Uterus (tissue), 4 donors: Measurements from ENCODE around the gene IGF2BP2. TPM values are rescaled to one million over a fixed set of nuclear protein-coding genes. Genes with fewer than 3 reads are reported as not detected.

Source experiments
- DNase-seq, 2 donors: peaks; one replicate each; pipeline ENCODE4 v3.0.0-alpha.2; 2019 to 2020
- H3K27ac ChIP-seq, 2 donors: fragments of 200-600 bp; sonication (generic); 1 replicate in 1 of 2; 2 replicates in 1 of 2; pipeline ENCODE4 v1.5.1; 2016 to 2018
- H3K27me3 ChIP-seq, 2 donors: fragments of 200-600 bp; sonication (generic); one replicate each; pipeline ENCODE4 v1.5.1; 2018 to 2019; ENCODE audit warnings: control low read depth in 1 of 2
- H3K36me3 ChIP-seq, 2 donors: fragments of 200-600 bp; sonication (generic); one replicate each; pipeline ENCODE4 v1.5.1; 2019; ENCODE audit warnings: control low read depth in 1 of 2
- H3K4me1 ChIP-seq, 2 donors: fragments of 200-600 bp; sonication (generic); one replicate each; pipeline ENCODE4 v1.5.1; 2018 to 2019; ENCODE audit warnings: control low read depth in 1 of 2
- H3K4me3 ChIP-seq, 2 donors: fragments of 200-600 bp; sonication (generic); 1 replicate in 1 of 2; 2 replicates in 1 of 2; pipeline ENCODE4 v1.5.1; 2018 to 2019; ENCODE audit warnings: mild to moderate bottlenecking in 1 of 2
- H3K9me3 ChIP-seq, 2 donors: fragments of 200-600 bp; sonication (generic); one replicate each; pipeline ENCODE4 v1.5.1; 2019; ENCODE audit warnings: control low read depth in 1 of 2
- POLR2A ChIP-seq, 2 donors: fragments of 450-650 bp; IDR thresholded peaks; one replicate each; pipeline ENCODE4 v1.6.1; 2016; ENCODE audit warnings: antibody characterized with exemption in 2 of 2, mild to moderate bottlenecking in 1 of 2, moderate library complexity in 1 of 2
- intact Hi-C: fragments of 100-400 bp; cut with DNase I; formaldehyde crosslinking; loops from one replicate; pipeline ENCODE4 v1.15.1; 2023; ENCODE audit warnings: low total_unique reads
- total RNA-seq, 4 donors: library from RNA; depleted of rRNA in 3 of 4; stranded (reverse); fragments of >200 nt in 3 of 4; gene quantifications; one replicate each; pipeline versions ENCODE4 v1.1.0 to v1.2.4, GENCODE V29; 2014 to 2023
- TF ChIP-seq, protein P1 (sequence below), 4 experiments: fragments of 200-600 bp in 2 of 4; fragments of 450-650 bp in 2 of 4; sonication (generic) in 2 of 4; IDR thresholded peaks; one replicate each; pipeline ENCODE4 v1.5.1; 2016 to 2019; ENCODE audit warnings: antibody characterized with exemption in 4 of 4, mild to moderate bottlenecking in 2 of 4, moderate library complexity in 1 of 4
- donor health status: DM: yes; HTN: yes; CAD: no.

Gene IGF2BP2
- total RNA-seq, 4 donors from 2014 or later = 2.9 to 65.6 (median 13.1) TPM

DNA sequence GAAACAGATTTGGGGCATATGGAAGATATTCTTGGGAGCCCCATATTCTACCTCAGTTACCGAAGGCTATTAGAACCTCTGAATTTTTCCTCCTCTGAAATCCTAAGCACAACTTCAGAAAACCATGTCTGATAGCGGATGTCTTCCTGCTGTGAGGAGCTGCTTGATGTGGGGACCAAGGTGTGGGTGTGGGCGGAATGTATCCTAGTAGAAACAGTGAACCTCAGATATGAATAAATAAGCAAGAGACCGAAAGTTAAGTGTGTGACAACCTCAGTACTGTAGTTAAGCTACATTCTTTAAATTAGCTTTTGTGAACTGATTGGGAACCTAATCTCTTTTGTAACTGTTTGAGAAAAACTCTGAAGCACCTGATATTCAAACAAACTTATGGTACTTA lies 191.8 kb downstream of the IGF2BP2 start:
- no peaks in the 10 kb centered on the region for H3K27me3 ChIP-seq
- no peaks in the 10 kb centered on the region for H3K9me3 ChIP-seq
- H3K4me1 ChIP-seq = no peaks in the 10 kb centered on the region
- intact Hi-C loops = no loop called here
- TF ChIP-seq, protein P1, sequence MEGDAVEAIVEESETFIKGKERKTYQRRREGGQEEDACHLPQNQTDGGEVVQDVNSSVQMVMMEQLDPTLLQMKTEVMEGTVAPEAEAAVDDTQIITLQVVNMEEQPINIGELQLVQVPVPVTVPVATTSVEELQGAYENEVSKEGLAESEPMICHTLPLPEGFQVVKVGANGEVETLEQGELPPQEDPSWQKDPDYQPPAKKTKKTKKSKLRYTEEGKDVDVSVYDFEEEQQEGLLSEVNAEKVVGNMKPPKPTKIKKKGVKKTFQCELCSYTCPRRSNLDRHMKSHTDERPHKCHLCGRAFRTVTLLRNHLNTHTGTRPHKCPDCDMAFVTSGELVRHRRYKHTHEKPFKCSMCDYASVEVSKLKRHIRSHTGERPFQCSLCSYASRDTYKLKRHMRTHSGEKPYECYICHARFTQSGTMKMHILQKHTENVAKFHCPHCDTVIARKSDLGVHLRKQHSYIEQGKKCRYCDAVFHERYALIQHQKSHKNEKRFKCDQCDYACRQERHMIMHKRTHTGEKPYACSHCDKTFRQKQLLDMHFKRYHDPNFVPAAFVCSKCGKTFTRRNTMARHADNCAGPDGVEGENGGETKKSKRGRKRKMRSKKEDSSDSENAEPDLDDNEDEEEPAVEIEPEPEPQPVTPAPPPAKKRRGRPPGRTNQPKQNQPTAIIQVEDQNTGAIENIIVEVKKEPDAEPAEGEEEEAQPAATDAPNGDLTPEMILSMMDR (IDR thresholded peaks at IDR 0.05) = no peak
- TF ChIP-seq POLR2A (IDR thresholded peaks at IDR 0.05) = no peak
- H3K27ac ChIP-seq = no peak overlapping the region
- H3K4me3 ChIP-seq = no peak overlapping the region
- DNase-seq = no peak
- no peaks in the 10 kb centered on the region for H3K36me3 ChIP-seq

DNA sequence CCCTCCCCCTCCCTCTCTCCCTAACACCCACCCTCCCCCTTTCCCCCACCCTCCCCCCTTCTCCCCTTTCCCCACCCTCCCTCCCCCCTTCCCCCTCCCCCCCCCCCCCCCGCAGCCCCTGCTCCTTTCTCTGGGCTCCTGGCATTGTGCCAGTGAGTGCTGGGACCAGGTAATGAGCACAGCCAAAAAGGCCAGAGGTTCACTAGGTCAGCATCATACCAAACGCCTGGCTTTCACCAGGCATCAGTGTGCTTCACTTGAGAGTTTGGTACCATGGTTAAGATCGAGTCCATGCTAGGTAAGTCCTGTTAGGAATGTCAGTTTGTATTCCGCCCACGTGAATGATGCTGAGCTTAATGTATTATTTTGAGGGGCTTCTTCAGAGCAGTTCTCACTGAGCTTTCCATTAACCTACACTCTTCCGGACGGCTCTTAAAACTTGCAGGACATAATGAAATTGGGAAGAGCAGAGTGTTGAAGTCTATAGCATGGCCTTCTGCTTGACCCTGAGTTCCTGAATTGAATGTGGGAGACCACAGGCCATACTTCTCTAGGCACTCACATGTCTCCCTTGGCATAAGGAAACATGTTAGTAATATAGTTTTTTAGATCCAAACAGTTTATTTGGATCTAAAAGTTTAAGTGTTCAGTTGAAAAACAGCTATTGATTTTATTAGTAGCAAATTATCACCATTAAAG lies 193.2 kb downstream of the IGF2BP2 start:
- intact Hi-C loops = no loop called here
- Histone ChIP-seq H3K4me1 (no peaks in the 10 kb centered on the region), H3K27me3 (no peaks in the 10 kb centered on the region), H3K4me3 (no peak overlapping the region), H3K27ac (no peak overlapping the region), H3K9me3 (no peaks in the 10 kb centered on the region), H3K36me3 (no peaks in the 10 kb centered on the region)
- no peak for TF ChIP-seq POLR2A (IDR thresholded peaks at IDR 0.05)
- TF ChIP-seq, protein P1 (IDR thresholded peaks at IDR 0.05) = no peak
- DNase-seq = no peak

DNA sequence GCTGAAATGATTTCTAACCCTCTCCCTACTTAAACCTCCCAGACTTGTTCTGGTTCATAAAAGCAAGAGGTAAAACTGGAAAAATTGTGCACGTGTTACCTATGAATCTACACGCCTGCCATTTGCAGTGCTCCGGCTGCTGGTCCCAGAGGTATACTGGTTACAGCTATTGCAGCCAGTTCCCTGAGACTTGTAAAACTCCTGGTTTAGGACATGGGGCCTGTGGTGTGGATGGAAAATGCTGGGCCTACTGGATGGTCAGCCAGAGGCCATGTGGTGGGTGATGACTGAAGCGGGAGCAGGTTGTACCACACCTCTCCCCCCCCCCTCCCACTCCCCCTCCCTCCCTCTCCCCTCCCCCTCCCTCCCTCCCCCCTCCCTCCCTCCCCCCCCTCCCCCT lies 193.7 kb downstream of the IGF2BP2 start:
- Histone ChIP-seq H3K4me3 (no peak overlapping the region), H3K27ac (peak overlapping the region; percentile 31 to 39), H3K9me3 (no peaks in the 10 kb centered on the region), H3K36me3 (no peaks in the 10 kb centered on the region), H3K27me3 (no peaks in the 10 kb centered on the region), H3K4me1 (no peaks in the 10 kb centered on the region)
- TF ChIP-seq, protein P1 (IDR thresholded peaks at IDR 0.05) = no peak
- TF ChIP-seq POLR2A (IDR thresholded peaks at IDR 0.05) = no peak
- DNase-seq = no peak
- intact Hi-C loops = no loop called here

DNA sequence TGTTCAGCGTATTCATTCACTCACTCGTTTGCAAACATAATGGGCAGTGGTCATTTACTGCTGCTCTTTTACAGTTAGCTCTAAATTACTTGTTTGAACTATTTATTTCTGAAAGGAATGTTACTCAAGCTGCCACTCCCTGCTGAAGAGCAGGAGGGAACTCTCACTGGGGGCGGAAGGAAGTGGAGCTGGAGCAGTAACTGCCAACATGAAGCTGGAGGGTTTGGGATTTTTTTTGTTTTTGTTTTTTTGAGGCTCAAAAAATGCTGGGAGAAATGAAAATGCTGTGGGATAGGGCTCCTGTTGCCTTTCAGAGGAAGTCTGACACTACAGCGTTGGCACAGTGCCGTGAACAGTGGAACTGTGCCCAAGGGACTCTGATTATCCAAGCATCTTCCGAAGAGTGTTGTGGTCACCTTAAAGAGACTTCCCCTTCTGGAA lies 194.6 kb downstream of the IGF2BP2 start:
- peak; percentile 39 to 53 for DNase-seq
- Histone ChIP-seq H3K4me1 (no peaks in the 10 kb centered on the region), H3K27me3 (no peaks in the 10 kb centered on the region), H3K9me3 (no peaks in the 10 kb centered on the region), H3K4me3 (no peak overlapping the region), H3K27ac (peak overlapping the region; percentile 31 to 39), H3K36me3 (no peaks in the 10 kb centered on the region)
- TF ChIP-seq, protein P1 (IDR thresholded peaks at IDR 0.05) = no peak
- TF ChIP-seq POLR2A (IDR thresholded peaks at IDR 0.05) = no peak
- intact Hi-C loops = no loop called here

DNA sequence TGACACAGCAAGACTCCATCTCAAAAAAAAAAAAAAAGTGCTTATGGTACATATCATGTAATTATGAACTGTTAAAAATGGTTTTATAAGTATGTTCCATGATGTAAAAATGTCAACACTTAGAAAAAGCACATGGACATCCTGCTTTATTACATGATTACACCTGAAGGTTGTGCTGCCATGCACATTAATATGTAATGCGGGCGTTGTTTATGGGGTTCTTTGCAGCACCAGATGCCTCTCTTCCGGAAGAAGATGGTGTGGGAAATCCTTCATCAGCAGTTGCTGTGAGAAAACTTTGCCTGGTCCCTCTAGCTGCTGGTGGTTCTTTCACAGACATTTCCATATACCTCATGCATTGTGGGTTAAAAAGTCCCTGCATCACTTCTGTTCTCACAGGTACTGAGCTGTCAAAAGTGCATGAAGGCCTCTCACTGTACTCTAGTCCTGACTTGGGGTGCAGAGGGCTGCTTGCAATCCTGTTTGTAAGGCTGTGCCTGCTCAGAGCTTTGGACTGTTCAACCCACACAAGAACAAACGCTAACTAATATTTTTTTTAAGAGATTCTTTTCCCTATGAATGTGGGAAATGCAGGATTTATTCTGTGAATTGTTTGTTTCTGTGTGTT lies 195.2 kb downstream of the IGF2BP2 start:
- Histone ChIP-seq H3K4me3 (no peak overlapping the region), H3K27ac (peak overlapping the region; percentile 31 to 39), H3K4me1 (no peaks in the 10 kb centered on the region), H3K9me3 (no peaks in the 10 kb centered on the region), H3K36me3 (no peaks in the 10 kb centered on the region), H3K27me3 (no peaks in the 10 kb centered on the region)
- intact Hi-C loops = no loop called here
- TF ChIP-seq, protein P1 (IDR thresholded peaks at IDR 0.05) = no peak
- no peak for TF ChIP-seq POLR2A (IDR thresholded peaks at IDR 0.05)
- no peak for DNase-seq
